Stimulated activated naive CD8-positive, alpha-beta T cell treated with anti-CD3 and anti-CD28 coated beads, Interleukin-15, Interleukin-2, amounts not matched to agents 100 ng/mL and 50 ng/mL, for 24 hours (primary cell): Measurements from ENCODE around the gene KLRF2.

Experiments
- H3K27ac Mint-ChIP-seq: one replicate; pipeline ENCODE4 v1.8.0; 2021; ENCODE audit warnings: mild to moderate bottlenecking, mixed read lengths
- H3K27me3 Mint-ChIP-seq: one replicate; pipeline ENCODE4 v1.8.0; 2021; ENCODE audit warnings: mixed read lengths
- H3K36me3 Mint-ChIP-seq: one replicate; pipeline ENCODE4 v1.8.0; 2021; ENCODE audit warnings: low read depth, mixed read lengths
- H3K4me1 Mint-ChIP-seq: one replicate; pipeline ENCODE4 v1.8.0; 2021; ENCODE audit warnings: low read depth, mixed read lengths
- H3K4me3 Mint-ChIP-seq: one replicate; pipeline ENCODE4 v1.8.0; 2021; ENCODE audit warnings: mild to moderate bottlenecking, mixed read lengths
- H3K9me3 Mint-ChIP-seq: one replicate; pipeline ENCODE4 v1.8.0; 2021; ENCODE audit warnings: mixed read lengths

Gene KLRF2

DNA sequence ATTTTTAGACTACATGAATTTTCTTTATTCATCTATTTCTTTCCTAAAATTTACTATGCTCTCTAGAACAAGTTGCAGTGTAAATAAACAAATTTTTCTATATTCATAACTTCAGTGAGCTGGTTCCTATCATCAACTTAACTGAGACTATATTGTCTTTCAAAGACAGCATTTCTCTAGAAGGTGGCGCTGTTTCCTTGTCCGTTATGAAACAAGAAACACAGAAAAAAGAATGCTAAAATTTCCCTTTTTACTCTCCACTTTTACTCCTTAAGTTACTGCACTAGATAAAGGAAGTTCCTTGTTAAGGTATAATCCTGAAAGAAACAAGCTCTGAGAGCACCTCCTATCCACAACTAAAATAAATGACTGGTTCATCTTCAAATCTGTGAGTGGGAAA, 59.1 kb downstream of the KLRF2 start:
- Mint-ChIP-seq H3K27me3 (no peaks in the 10 kb centered on the region), H3K27ac (no peak overlapping the region), H3K36me3 (no peaks in the 10 kb centered on the region), H3K9me3 (no peaks in the 10 kb centered on the region), H3K4me1 (peaks cover 14% of the 10 kb centered on the region), H3K4me3 (no peak overlapping the region)

DNA sequence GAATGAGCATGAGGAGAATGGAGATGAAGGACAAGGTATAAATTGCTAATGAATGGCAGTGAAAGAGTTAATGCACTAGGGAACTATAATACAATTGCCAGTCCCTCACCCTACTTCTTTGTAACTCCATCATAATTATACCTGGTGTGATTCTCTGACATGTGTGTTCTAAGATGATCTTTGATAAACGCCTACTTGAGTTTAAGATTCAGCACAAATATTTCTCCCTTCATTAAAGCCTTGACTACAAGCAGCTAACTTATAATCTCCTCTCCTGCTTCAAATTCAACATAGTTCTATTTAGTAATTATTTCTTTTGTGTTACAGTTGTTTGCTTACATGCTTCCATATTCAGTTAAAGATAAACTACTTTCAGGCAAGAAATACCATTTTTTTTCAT, 60.5 kb downstream of the KLRF2 start:
- peaks cover 14% of the 10 kb centered on the region for H3K4me1 Mint-ChIP-seq
- no peaks in the 10 kb centered on the region for H3K27me3 Mint-ChIP-seq
- no peak overlapping the region for H3K27ac Mint-ChIP-seq
- H3K9me3 Mint-ChIP-seq: no peaks in the 10 kb centered on the region
- H3K4me3 Mint-ChIP-seq: no peak overlapping the region
- H3K36me3 Mint-ChIP-seq: no peaks in the 10 kb centered on the region

DNA sequence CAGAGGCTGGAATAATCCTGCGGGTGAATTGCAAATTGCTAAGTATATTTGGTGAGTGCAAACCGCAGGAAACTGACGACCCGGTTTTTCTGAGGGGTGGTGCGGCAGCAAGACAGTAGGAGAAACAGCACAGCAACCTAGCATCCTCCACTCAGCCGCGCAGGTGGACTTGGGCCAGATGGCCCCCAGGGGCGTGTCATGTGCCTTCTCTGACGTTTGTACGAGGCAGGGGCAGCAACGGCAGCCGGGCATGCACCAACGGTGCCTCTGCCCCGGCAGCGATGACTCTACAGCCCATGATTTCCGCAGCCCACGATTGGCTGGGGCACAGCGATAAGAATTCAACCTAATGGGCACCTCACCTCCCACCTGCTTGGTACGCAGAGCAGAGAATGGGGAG, 62.0 kb downstream of the KLRF2 start:
- Mint-ChIP-seq H3K9me3 (no peaks in the 10 kb centered on the region), H3K4me1 (peaks cover 23% of the 10 kb centered on the region), H3K36me3 (no peaks in the 10 kb centered on the region), H3K27ac (no peak overlapping the region), H3K4me3 (peak overlapping the region; percentile 69), H3K27me3 (no peaks in the 10 kb centered on the region)

DNA sequence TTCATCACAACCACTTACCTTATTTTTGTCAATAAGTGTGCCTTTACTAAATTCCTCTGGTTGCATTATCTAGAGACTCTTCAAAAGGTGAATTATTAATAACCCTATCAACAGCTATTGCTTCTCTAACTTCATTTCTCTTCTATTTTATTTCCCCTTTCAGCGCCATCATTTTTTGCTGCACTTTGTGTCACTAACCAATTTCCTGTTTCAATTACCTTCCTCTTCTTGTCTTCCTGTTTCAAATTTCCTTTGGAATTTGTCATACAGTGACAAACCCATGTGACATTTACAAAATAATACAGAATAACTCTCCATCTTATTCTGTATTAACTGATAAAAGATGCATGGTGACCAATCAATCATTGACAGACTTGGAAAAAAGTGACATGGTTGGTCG, 63.1 kb downstream of the KLRF2 start:
- Mint-ChIP-seq H3K36me3 (no peaks in the 10 kb centered on the region), H3K27me3 (no peaks in the 10 kb centered on the region), H3K4me1 (peaks cover 34% of the 10 kb centered on the region), H3K27ac (peak overlapping the region; percentile 15), H3K9me3 (no peaks in the 10 kb centered on the region), H3K4me3 (peak overlapping the region; percentile 24)
